Transverse colon (tissue), 4 donors: ENCODE results near the gene AGPAT4. TPM values are rescaled to one million over a fixed set of nuclear protein-coding genes. Genes with fewer than 3 reads are reported as not detected.

ENCODE experiments used
- DNase-seq: peaks from one replicate; pipeline ENCODE4 v3.0.0-alpha.2; 2019
- H3K27ac ChIP-seq, 4 donors: fragments of 200-600 bp; sonication (generic); 2 replicates each; pipeline ENCODE4 v1.5.1; 2016 to 2018; ENCODE audit warnings: inconsistent platforms in 4 of 4
- H3K27me3 ChIP-seq: fragments of 200-600 bp; sonication (generic); 2 replicates; pipeline ENCODE4 v1.5.1; 2017; ENCODE audit warnings: inconsistent platforms
- H3K36me3 ChIP-seq, 4 donors: fragments of 200-600 bp; sonication (generic); 2 replicates each; pipeline ENCODE4 v1.5.1; 2017 to 2019; ENCODE audit warnings: inconsistent platforms in 4 of 4
- H3K4me1 ChIP-seq, 4 donors: fragments of 200-600 bp; sonication (generic); 2 replicates each; pipeline ENCODE4 v1.5.1; 2017 to 2020; ENCODE audit warnings: inconsistent platforms in 4 of 4
- H3K4me3 ChIP-seq, 4 donors: fragments of 200-600 bp; sonication (generic); 1 replicate in 1 of 4; 2 replicates in 3 of 4; pipeline versions ENCODE4 v1.5.1 to v1.6.1; 2017 to 2019; ENCODE audit warnings: inconsistent platforms in 4 of 4
- H3K9me3 ChIP-seq, 2 donors: fragments of 200-600 bp; sonication (generic); 2 replicates each; pipeline ENCODE4 v1.5.1; 2017 to 2019; ENCODE audit warnings: inconsistent platforms in 2 of 2
- CTCF ChIP-seq, 5 experiments: fragments of 200-600 bp in 3 of 5; fragments of 450-650 bp in 2 of 5; sonication (generic) in 3 of 5; IDR thresholded peaks; 1 replicate in 2 of 5; 2 replicates in 3 of 5; pipeline ENCODE4 v1.5.1; 2016 to 2017; ENCODE audit warnings: antibody characterized with exemption in 5 of 5, inconsistent platforms in 3 of 5, mild to moderate bottlenecking in 2 of 5, moderate library complexity in 1 of 5
- EP300 ChIP-seq: sonication (generic); formaldehyde crosslinking; IDR thresholded peaks from one replicate; pipeline ENCODE4 v1.6.1; 2017; ENCODE audit warnings: antibody characterized with exemption, low read depth
- POLR2A ChIP-seq: fragments of 450-650 bp; IDR thresholded peaks from one replicate; pipeline ENCODE4 v1.6.1; 2016; ENCODE audit warnings: antibody characterized with exemption, mild to moderate bottlenecking, moderate library complexity
- POLR2AphosphoS5 ChIP-seq, 3 donors: sonication (generic); formaldehyde crosslinking; IDR thresholded peaks; one replicate each; pipeline ENCODE4 v1.6.1; 2016; ENCODE audit warnings: antibody characterized with exemption in 3 of 3
- WGBS, 2 donors: methylation state at CpG; one replicate each; pipeline ENCODE4 v1.1.5; 2018; ENCODE audit warnings: low coverage in 1 of 2; 5-methylcytosine and 5-hydroxymethylcytosine counted together
- in situ Hi-C, 4 donors: fragments of 200-750 bp; cut with MboI; loops; one replicate each; pipeline versions ENCODE4 v1.15.0 to v1.15.1; 2017; ENCODE audit warnings: low sequenced_read_pairs in 3 of 4, low pct_ligation_motif_present in 1 of 4, low pct_unique_long_range_greater_than_20kb in 1 of 4
- intact Hi-C: fragments of 100-400 bp; cut with DNase I; formaldehyde crosslinking; loops from one replicate; pipeline ENCODE4 v1.15.1; 2023; ENCODE audit warnings: low total_unique reads
- total RNA-seq, 4 donors: library from RNA; depleted of rRNA; stranded (reverse); fragments of >200 nt; gene quantifications; one replicate each; pipeline ENCODE4 v1.1.0, GENCODE V29; 2016

AGPAT4 gene
- total RNA-seq, 4 donors from 2014 or later = 2.2 to 6.4 (median 4.4) TPM

GRCh38 chr6:161139766-161140553, 133.9 kb downstream of the AGPAT4 start:
- DNase-seq = peak; percentile 72
- H3K27ac ChIP-seq = no peak overlapping the region
- TF ChIP-seq POLR2A (no peak), POLR2AphosphoS5 (IDR thresholded peaks at IDR 0.05) (peak in 1 of 3 donors; percentile 27), CTCF (IDR thresholded peaks at IDR 0.05) (peak in 1 of 5 experiments; percentile 42)
- no peak overlapping the region for H3K4me3 ChIP-seq
- no peaks in the 10 kb centered on the region for H3K27me3 ChIP-seq
- 54% methylated on average over 20 of the region's 28 CpGs; no CpG with 5 or more reads in 1 of the 2 donors for WGBS, 2 donors
- H3K36me3 ChIP-seq = no peaks in the 10 kb centered on the region
- no peaks in the 10 kb centered on the region for H3K4me1 ChIP-seq
- intact Hi-C loops = no loop called here
- H3K9me3 ChIP-seq = no peaks in the 10 kb centered on the region
- in situ Hi-C loops = loop anchor here in 1 of 4 donors (25.0 kb wide), 1 partner anchor 222 kb away; no protein-coding TSS in a partner anchor

- Histone ChIP-seq H3K27me3 (no peaks in the 10 kb centered on the region), H3K27ac (no peak overlapping the region), H3K36me3 (no peaks in the 10 kb centered on the region), H3K9me3 (no peaks in the 10 kb centered on the region), H3K4me3 (no peak overlapping the region), H3K4me1 (no peaks in the 10 kb centered on the region)
- DNase-seq = no peak
- intact Hi-C loops (no loop called here), in situ Hi-C loops (loop anchor here in 1 of 4 donors (25.0 kb wide), 1 partner anchor 223 kb away; no protein-coding TSS in a partner anchor)
- 86% methylated on average over 18 of the region's 18 CpGs; no CpG with 5 or more reads in 1 of the 2 donors for WGBS, 2 donors
- TF ChIP-seq CTCF (IDR thresholded peaks at IDR 0.05) (no peak), EP300 (no peak), POLR2AphosphoS5 (IDR thresholded peaks at IDR 0.05) (no peak)
Measured at GRCh38 chr6:161139304-161139765, 134.5 kb downstream of the AGPAT4 start.

GRCh38 chr6:161138543-161139303, 135.1 kb downstream of the AGPAT4 start:
- WGBS, 2 donors = 90% methylated on average over 23 of the region's 23 CpGs; no CpG with 5 or more reads in 1 of the 2 donors
- Histone ChIP-seq H3K27me3 (no peaks in the 10 kb centered on the region), H3K27ac (no peak overlapping the region), H3K9me3 (no peaks in the 10 kb centered on the region), H3K4me1 (no peaks in the 10 kb centered on the region), H3K36me3 (no peaks in the 10 kb centered on the region), H3K4me3 (no peak overlapping the region)
- intact Hi-C loops = no loop called here
- TF ChIP-seq POLR2A (no peak), CTCF (IDR thresholded peaks at IDR 0.05) (no peak), EP300 (no peak), POLR2AphosphoS5 (IDR thresholded peaks at IDR 0.05) (no peak)
- in situ Hi-C loops = loop anchor here in 1 of 4 donors (25.0 kb wide), 1 partner anchor 224 kb away; no protein-coding TSS in a partner anchor
- no peak for DNase-seq
